Measurements from ENCODE around the gene YY1. TPM values are rescaled to one million over a fixed set of nuclear protein-coding genes. Genes with fewer than 3 reads are reported as not detected.

Gene YY1
- total and polyA plus RNA-seq, 9 of the 15 experiments (the other 6 are each of a cell fraction or from before 2014, with no cell fraction given): 20.8 to 74.2 (median 46.7) TPM

DNA sequence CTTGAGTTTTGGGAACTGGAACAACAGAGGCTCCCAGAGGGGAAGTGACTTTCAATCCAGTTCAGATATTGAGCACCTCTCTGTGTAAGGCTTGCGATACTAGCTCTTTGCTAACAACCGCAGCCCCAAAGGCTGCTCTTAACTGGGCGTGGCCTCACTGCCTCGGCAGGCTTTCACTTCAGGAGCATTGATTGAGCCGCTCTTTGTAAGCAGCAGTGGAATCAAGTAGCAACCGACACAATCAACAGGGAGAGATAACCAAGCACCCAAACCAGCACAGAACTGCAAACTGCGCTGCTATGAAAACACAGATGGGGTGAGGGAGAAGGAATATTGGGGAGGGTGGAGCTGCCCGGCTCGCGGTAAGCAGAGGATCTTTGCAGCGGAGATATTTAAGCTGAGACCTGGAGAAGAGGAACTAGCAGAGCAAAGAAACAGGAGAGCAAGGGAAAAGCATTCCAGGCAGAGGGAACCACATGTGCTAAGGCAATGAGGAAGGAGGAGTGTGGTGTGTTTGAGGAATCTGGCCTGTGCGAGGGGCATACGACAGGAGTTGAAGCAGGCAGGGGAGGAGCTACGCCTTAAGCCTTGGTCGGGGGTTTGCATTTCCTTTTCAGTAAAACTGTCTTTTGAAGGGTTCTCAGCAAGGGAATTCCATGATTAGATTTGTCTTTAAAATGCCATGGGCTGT, 17.3 kb upstream of the YY1 start (continued):
- TF ChIP-seq, protein P1, sequence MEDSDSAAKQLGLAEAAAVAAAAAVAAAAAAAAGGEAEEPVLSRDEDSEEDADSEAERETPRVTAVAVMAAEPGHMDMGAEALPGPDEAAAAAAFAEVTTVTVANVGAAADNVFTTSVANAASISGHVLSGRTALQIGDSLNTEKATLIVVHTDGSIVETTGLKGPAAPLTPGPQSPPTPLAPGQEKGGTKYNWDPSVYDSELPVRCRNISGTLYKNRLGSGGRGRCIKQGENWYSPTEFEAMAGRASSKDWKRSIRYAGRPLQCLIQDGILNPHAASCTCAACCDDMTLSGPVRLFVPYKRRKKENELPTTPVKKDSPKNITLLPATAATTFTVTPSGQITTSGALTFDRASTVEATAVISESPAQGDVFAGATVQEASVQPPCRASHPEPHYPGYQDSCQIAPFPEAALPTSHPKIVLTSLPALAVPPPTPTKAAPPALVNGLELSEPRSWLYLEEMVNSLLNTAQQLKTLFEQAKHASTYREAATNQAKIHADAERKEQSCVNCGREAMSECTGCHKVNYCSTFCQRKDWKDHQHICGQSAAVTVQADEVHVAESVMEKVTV (CRISPR knock-in tag; IDR thresholded peaks at IDR 0.05): no peak
- TF ChIP-seq CBX2 (IDR thresholded peaks at IDR 0.05; ENCODE audit: insufficient read depth, low read length, poor library complexity, severe bottlenecking): no peak

DNA sequence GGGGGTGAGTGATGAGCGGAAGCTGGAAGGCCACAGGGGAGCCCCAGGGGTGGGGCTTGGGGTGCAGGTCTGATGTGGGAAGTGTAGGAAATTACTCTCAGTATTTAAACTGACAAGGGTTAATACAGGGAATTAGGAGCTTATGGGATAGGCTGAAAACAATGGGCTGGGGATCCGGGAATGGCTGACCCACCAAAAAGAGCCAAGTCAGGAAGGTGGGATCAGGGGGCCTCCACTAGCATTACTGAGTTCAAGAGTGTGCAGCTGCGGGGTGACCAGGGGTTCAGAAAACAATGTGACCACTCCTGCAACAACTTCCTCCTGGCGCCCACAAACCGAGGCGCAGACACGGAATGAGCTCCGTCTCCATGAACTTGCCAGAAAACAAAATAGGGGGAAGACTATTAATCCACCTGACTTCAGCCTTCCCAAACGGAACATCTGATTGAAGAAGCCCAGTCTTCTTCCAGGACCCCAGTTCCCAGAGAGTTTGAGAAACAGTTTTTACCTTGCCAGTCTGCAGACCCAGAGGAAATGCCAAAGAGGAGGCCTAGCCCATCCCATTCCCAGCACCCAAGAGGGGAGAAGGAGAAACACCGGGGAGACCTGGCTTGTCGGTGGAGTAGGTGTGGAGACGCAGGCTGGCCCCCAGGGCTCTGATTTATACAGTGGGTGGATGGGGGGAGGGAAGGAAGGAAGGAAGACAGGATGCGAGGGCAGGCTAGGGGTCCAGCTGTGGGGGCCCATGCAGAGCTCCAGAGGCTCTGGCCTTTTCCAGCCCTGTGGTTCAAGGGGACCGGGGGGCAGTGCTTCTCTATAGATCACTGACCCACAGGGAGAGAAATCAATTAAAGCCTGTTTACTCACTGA, 16.5 kb upstream of the YY1 start:
- Histone ChIP-seq H3K4me3 (peak overlapping the region; percentile 46), H2AFZ (ENCODE audit: low read depth, low read length) (peak overlapping the region; percentile 77; the same call in 1 of the 2 replicates), H4K20me1 (replicated peaks; ENCODE audit: control insufficient read depth, insufficient read depth, low read length) (no peaks in the 10 kb centered on the region), H3K36me3 (ENCODE audit: control insufficient read depth, insufficient read depth, low read length) (no peaks in the 10 kb centered on the region), H3K4me2 (ENCODE audit: insufficient read depth, low read length) (peak overlapping the region; percentile 97), H3K9me3 (replicated peaks; ENCODE audit: control insufficient read depth, insufficient read depth, low read depth, low read length) (no peaks in the 10 kb centered on the region), H3K9ac (ENCODE audit: insufficient read depth in 1 of 2, low read depth in 2 of 2, low read length in 2 of 2) (peak overlapping the region; percentile 29 to 88; a peak in 2 of 4 replicates), H3K27me3 (ENCODE audit: control insufficient read depth in 2 of 2, insufficient read depth in 2 of 2, low read length in 2 of 2) (no peaks in the 10 kb centered on the region), H3K27ac (ENCODE audit: extremely low read depth, low read depth, low read length) (peak overlapping the region; percentile 56; the same call in 2 of the 3 replicates), H3K79me2 (ENCODE audit: control insufficient read depth, insufficient read depth, low read length) (peaks cover 36% of the 10 kb centered on the region; the same call in 2 of the 3 replicates), H3K9me1 (ENCODE audit: control insufficient read depth, insufficient read depth, low read length) (no peaks in the 10 kb centered on the region), H3K4me1 (replicated peaks in 1 of 2; ENCODE audit: control insufficient read depth in 2 of 2, insufficient read depth in 2 of 2, low read length in 2 of 2) (peaks cover 38 to 41% of the 10 kb centered on the region in 2 experiments)
- WGBS (ENCODE audit: insufficient coverage, low coverage, missing lambda C conversion rate): 40% methylated on average over 8 of the region's 14 CpGs
- no TSS peak for BruUV-seq (replicated peaks)
- in situ Hi-C loops (cut with MboI): no loop called here
- no peak for ATAC-seq
- no peak for DNase-seq (ENCODE audit: extremely low read depth in 1 of 4, low spot score in 3 of 4)
- intact Hi-C loops (cut with micrococcal nuclease): no loop called here
- ChIA-PET POLR2A (interaction anchor here (0.5 to 4.9 kb wide), 5 partner anchors 9 to 61 kb away, joined by 3 to 46 read pairs (median 4); no protein-coding TSS in a partner anchor), CTCF (ENCODE audit: low intra/inter-chr PET ratio) (no interaction called here)
- no peak for FAIRE-seq
- TF ChIP-seq KLF16 (IDR thresholded peaks at IDR 0.05) (no peak), ZNF217 (CRISPR knock-in tag; IDR thresholded peaks at IDR 0.05) (no peak), ZNF143 (CRISPR knock-in tag; IDR thresholded peaks at IDR 0.05) (no peak), NCOR1 (IDR thresholded peaks at IDR 0.05) (no peak), SNIP1 (IDR thresholded peaks at IDR 0.05; ENCODE audit: low read depth) (no peak), SP1 (CRISPR knock-in tag; IDR thresholded peaks at IDR 0.05) (no peak), RFX1 (IDR thresholded peaks at IDR 0.05) (no peak), TBL1XR1 (IDR thresholded peaks at IDR 0.05; ENCODE audit: low read length in 2 of 2) (no peak)
- TF ChIP-seq, protein P2, sequence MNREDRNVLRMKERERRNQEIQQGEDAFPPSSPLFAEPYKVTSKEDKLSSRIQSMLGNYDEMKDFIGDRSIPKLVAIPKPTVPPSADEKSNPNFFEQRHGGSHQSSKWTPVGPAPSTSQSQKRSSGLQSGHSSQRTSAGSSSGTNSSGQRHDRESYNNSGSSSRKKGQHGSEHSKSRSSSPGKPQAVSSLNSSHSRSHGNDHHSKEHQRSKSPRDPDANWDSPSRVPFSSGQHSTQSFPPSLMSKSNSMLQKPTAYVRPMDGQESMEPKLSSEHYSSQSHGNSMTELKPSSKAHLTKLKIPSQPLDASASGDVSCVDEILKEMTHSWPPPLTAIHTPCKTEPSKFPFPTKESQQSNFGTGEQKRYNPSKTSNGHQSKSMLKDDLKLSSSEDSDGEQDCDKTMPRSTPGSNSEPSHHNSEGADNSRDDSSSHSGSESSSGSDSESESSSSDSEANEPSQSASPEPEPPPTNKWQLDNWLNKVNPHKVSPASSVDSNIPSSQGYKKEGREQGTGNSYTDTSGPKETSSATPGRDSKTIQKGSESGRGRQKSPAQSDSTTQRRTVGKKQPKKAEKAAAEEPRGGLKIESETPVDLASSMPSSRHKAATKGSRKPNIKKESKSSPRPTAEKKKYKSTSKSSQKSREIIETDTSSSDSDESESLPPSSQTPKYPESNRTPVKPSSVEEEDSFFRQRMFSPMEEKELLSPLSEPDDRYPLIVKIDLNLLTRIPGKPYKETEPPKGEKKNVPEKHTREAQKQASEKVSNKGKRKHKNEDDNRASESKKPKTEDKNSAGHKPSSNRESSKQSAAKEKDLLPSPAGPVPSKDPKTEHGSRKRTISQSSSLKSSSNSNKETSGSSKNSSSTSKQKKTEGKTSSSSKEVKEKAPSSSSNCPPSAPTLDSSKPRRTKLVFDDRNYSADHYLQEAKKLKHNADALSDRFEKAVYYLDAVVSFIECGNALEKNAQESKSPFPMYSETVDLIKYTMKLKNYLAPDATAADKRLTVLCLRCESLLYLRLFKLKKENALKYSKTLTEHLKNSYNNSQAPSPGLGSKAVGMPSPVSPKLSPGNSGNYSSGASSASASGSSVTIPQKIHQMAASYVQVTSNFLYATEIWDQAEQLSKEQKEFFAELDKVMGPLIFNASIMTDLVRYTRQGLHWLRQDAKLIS (CRISPR knock-in tag; IDR thresholded peaks at IDR 0.05): no peak
- TF ChIP-seq, protein P3, sequence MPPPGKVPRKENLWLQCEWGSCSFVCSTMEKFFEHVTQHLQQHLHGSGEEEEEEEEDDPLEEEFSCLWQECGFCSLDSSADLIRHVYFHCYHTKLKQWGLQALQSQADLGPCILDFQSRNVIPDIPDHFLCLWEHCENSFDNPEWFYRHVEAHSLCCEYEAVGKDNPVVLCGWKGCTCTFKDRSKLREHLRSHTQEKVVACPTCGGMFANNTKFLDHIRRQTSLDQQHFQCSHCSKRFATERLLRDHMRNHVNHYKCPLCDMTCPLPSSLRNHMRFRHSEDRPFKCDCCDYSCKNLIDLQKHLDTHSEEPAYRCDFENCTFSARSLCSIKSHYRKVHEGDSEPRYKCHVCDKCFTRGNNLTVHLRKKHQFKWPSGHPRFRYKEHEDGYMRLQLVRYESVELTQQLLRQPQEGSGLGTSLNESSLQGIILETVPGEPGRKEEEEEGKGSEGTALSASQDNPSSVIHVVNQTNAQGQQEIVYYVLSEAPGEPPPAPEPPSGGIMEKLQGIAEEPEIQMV (tag; conservative IDR thresholded peaks at IDR 0.05; ENCODE audit: low read depth): no peak
